Measurements from ENCODE around the gene FOXM1.
"Not testable (repeated sequence)": the region's sequence is repeated elsewhere in the genome, so short reads cannot be mapped to it uniquely, and the experiment has no call there.

The FOXM1 gene

GRCh38 chr12:2877953-2878732 is 1.2 kb upstream of the FOXM1 start:
- peak; percentile 20 to 73 for DNase-seq

- peak in 1 of 2 experiments; percentile 36 for DNase-seq
Measured at GRCh38 chr12:2876431-2877046, 435 bp downstream of the FOXM1 start.

DNA sequence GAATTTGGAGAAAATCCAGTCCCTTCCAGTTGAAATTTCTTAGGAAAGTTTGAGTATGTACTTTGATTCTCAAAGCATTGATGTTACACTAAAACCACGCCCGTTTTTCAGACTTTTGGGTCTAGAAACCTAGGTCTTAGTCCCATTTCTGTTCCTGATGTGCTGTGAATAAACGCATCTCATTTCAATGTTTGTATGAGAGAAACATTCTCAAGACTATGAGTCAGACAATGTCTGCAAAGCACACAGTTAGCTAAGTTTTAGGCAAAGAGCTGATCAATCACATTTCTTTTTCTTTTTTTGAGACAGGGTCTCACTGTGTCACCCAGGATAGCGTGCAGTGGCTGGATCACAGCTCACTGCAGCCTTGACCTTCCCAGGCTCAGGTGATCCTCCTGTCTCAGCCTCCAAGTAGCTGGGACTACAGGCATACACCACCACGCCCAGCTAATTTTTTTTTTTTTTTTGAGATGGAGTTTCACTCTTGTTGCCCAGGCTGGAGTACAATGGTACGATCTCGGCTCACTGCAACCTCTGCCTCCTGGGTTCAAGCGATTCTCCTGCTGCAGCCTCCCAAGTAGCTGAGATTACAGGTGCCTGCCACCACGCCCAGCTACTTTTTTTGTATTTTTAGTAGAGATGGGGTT is 7.9 kb downstream of the FOXM1 start:
- not testable (repeated sequence) for DNase-seq

DNA sequence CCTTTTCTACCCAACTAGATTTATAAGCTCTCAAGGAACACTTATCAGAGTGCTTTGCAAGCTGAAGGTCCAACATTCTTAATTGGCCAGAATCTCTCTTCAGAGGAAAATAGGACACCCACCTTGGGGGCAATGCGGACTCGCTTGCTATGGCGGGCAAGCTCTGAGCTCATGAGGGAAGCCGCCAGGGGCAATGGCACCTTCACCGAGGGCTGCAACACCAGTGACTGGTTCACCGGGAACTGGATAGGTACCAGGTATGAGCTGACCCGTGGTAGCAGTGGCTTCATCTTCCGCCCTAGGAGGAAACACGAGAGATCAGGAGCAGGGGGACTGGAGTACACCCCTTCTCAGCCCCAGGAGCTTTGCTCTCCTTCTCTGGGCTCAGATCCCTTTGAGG is 12.8 kb downstream of the FOXM1 start:
- DNase-seq, result no peak

DNA sequence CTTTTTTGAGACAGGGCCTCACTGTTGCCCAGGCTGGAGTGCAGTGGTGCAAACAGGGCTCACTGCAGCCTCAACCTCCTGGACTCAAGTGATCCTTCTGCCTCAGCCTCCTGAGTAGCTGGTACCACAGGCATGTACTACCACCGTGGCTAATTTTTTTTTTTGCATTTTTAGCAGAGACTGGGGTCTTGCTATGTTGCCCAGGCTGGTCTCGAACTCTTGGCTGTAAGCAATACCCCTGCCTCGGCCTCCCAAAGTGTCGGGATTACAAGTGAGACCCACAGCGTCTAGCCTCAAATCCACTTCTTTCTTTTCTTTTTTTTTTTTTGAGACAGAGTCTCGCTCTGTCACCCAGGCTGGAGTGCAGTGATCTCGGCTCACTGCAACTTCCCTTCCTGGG is 13.6 kb downstream of the FOXM1 start:
- DNase-seq, result not testable (repeated sequence)

DNA sequence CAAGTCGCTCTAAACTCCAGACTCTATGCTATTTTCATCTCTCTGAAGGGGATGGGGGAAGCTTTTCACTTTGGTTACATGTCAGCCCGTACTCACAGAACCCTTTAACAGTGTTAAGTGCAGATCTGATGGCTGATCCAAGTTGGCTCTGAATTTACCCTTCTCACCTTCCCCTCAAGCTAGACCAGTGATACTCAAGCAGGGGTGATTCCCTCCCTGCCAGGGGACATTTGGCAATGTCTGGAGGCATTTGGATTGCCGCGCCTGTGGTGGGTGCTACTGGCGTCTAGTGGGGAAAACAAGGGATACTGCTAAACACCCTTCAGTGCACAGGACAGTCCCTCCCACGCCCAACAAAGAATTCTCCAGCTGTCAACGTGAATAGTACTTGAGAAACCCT is 14.1 kb downstream of the FOXM1 start:
- no peak for DNase-seq

- DNase-seq, result no peak
Measured at GRCh38 chr12:2860170-2860569, 16.8 kb downstream of the FOXM1 start.

DNA sequence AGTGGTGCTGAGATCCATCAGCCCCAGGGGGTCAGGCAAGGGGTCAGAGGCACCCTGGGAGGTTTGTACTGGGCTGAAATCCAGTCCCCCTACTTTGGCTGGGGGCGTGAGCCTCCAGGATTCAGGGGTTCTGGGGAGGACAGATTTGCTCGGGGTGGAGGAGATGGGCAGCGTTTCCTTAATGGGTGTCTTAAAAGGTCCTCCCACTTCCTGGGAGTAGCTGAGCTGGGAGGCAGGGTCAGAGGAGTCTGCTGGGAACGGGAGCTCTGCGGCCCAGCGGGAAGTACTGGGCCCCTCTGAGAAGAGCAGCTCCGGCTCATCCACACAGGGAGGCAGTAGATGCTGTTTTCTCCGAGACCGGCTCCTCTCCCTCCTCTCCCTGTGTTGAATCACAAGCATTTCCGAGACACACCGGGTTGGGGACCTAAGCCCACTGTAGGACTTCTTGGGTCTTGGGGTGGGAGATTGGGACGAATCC is 18.0 kb downstream of the FOXM1 start:
- DNase-seq, result no peak

GRCh38 chr12:2858334-2858733 is 18.6 kb downstream of the FOXM1 start:
- no peak for DNase-seq

DNA sequence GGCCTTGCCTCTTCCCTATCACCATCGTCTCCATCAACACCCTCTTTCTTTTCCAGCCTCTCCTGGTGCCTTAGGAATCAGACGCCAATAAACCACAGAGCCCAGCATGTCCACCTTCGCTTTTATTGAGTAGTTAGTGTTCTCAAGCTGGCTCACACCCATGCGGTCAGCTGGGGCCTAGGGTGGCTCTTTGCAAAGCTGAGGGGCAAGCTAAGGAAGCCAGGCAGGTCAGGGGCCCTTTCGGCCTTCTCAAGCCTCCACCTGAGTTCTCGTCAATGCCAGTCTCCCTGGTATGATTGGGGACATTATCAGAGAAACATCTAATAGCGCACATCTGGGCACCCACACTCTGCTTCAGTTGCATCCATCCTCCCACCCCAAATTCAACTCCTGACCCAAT is 19.4 kb downstream of the FOXM1 start:
- no peak for DNase-seq

- DNase-seq, result no peak
Measured at GRCh38 chr12:2857021-2857431, 19.9 kb downstream of the FOXM1 start, which contains the start of gene TEX52. Gene TEX52 (minus strand): TSS chr12:2857039. CDS start chr12:2857026, 13 bp downstream.

DNA sequence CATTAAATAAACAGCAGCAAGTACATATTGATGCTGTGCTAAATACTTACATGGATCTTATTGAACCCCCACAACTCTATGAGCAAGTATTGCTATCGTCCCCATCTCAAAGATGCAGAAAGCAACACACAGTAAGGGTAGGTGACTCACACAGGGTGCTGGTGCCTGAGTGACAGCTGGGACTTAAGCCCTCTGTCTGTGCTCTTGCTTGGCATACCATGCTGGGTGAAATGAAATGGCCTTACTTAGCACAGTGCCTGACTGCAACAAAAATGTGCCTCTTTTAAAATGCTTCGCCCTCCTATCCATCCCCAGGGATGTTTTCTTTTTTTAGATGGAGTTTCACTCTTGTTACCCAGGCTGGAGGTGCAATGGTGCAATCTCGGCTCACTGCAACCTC is 20.9 kb downstream of the FOXM1 start:
- no peak for DNase-seq

GRCh38 chr12:2855546-2855945 is 21.4 kb downstream of the FOXM1 start:
- DNase-seq, result no peak

DNA sequence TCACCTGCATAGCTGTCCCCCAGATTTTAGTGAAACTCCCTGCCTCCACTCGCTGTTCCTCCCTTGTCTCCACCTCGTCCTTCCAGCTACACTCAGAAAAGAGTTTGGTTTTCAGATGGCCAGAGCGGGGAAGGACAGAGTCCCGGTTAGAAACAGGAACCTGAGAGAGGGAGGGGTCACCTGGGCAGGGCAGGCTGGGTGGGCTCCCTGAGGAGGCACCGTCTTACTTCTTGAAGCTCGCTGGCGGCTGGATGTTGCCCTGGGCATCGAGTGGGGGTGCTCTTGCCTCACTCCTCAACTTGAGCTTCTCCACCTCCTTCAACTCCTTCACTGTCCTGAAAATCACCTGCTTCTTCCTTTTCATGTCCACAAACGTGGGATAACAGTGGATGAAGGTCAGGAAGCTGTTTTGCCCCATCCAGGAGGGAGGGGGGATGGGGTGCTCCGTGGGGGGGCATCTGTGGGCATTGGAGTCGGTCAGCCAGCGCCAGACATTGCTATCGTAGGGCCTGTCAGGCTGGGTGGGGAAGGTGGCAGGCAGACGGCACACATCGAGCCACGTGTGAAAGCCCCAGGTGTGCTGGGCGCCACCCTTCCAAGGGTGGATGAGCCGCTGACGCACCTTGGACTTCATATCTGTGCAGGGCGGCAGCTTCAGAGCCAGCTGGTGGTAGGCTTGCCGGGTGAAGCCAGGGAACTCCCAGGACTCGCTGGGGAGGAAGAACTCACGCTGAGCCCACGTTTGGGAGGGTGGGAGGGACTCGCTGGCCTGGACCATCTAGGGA is 22.1 kb downstream of the FOXM1 start:
- DNase-seq, result no peak

DNA sequence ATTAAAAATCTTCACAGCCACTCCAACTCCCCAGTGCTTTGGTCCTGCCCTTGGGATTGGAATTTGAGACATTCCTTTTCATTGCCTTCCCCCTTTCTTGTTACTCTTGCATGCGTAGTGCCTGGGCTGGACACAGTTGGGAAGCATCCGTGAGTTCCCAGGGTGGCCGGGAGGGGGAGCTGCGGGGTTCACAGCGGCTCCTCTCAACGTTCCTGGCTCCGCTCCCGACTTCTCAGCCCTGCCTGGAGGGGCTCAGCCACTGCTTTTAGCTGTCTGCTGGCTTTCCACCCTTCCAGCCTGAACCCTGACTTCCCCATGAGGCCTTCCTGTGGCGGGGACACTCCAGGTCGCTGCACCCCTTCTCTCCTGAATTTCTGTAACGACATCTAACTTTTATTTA is 23.3 kb downstream of the FOXM1 start:
- DNase-seq, result peak; percentile 35 to 53

- DNase-seq, result no peak
Measured at GRCh38 chr12:2851931-2852330, 25.0 kb downstream of the FOXM1 start.

DNA sequence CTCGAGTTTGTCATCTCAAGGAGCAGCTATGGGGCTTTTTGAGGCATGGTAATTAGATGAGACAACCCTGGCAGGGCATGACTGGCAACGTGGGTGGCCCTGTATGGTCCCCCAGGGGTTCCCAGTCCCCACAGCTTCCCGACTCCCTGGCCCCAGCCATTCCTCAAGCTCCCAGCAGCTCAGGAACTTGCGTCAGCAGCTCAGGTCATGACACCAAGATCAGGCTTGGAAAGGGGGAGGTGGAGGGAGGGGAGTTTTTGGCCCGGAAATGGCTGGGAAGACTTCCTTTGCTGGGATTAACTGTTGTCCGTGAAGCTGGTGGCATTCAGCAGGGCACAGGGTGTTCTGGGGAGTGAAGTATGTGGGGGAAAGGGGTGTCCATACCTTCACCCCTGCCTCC is 31.7 kb downstream of the FOXM1 start:
- DNase-seq, result no peak

DNA sequence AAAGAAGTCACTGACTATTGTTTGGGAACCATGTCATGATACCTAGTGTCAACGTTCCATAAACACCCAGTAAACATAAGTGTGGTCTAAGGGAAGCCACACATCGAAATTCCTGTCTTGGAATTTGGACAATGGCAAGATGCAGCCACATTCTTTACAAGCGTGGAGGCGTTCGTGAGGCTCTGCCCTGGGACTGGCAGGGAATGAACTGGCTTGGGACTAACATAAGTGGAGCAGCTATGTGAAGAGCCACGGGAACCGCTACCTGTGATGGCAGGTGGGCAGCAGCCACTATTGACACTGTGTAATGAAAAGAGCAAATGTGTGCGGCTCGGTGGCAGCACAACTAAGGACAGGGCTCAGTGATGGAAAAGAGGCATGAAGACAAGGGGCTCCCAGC is 32.2 kb downstream of the FOXM1 start:
- DNase-seq, result no peak

- DNase-seq, result no peak
Measured at GRCh38 chr12:2842948-2843347, 34.0 kb downstream of the FOXM1 start.

DNA sequence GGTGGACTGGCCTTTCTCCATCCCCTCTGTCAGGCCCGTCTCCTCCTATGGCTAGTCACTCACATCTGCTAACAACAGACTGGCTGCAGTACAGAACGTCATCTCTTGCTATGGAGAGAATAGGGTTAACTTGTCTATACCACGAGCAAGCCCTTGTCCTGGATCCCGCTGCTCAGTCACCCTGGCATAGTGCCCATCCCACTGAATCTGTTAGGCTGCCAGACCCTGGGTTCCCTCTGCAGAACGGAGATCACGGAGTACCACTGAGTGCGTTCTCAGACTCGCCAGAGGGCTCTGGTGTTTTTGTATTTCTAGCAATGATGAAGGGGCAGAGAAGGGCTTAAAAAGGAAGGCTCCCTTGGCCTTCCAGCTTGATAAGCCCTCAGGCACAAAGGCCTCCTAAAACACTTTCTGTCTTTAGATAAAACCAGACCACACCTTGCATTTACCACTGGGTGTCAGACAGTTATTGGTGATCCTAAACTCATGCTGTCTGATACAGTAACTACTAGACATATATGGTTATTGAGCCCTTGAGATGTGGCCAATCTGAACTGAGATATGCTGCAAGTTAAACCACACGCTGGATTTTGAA is 35.8 kb downstream of the FOXM1 start:
- peak in 1 of 2 experiments; percentile 16 for DNase-seq

DNA sequence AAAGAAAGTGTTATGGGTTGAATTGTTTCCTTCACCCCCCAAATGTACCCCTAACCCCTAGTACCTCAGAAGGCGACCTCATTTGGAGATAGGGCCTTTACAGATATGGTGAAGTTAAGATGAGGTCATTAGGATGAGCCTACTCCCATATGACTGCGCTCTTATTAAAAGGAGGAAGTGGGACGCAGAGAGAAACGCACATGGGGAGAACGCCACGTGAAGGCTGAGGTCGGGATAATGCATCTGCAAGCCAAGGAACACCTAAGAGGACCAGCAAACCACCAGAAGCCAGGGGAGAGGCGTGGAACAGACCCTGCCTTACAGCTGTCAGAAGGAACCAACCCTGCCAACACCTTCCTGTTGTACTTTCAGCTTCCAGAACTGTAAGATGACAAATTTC is 40.4 kb downstream of the FOXM1 start:
- DNase-seq, result no peak

- DNase-seq, result peak in 1 of 2 experiments; percentile 25
Measured at GRCh38 chr12:2835691-2836403, 41.1 kb downstream of the FOXM1 start.

All from NCI-H2081 (cell line).